Measurements from ENCODE around the gene UBAC2. TPM values are rescaled to one million over a fixed set of nuclear protein-coding genes. Genes with fewer than 3 reads are reported as not detected.

Gene UBAC2
- total RNA-seq, 2 donors from 2014 or later, result 76.7 to 80.3 TPM

- ATAC-seq (replicated peaks in 1 of 2), result no peak
- H3K9me3 Mint-ChIP-seq, result no peaks in the 10 kb centered on the region
- H3K27me3 Mint-ChIP-seq (ENCODE audit: low read depth), result no peaks in the 10 kb centered on the region
- H3K4me3 Mint-ChIP-seq, result peak overlapping the region; percentile 95 to 96
- H3K27ac Mint-ChIP-seq, result peak overlapping the region; percentile 95
- no peak for DNase-seq
- peaks cover 24 to 43% of the 10 kb centered on the region in 2 donors for H3K36me3 Mint-ChIP-seq (ENCODE audit: insufficient read depth in 2 of 2)
- peaks cover 77% of the 10 kb centered on the region for H3K4me1 Mint-ChIP-seq (ENCODE audit: low read depth)
Measured at GRCh38 chr13:99301913-99302636, 101.4 kb downstream of the UBAC2 start.

GRCh38 chr13:99302637-99303505, 102.2 kb downstream of the UBAC2 start:
- Mint-ChIP-seq H3K27ac (peak overlapping the region; percentile 96), H3K4me1 (ENCODE audit: low read depth) (peaks cover 76% of the 10 kb centered on the region), H3K4me3 (peak overlapping the region; percentile 95 to 96), H3K27me3 (ENCODE audit: low read depth) (no peaks in the 10 kb centered on the region), H3K36me3 (ENCODE audit: insufficient read depth in 2 of 2) (peaks cover 23 to 37% of the 10 kb centered on the region in 2 donors), H3K9me3 (no peaks in the 10 kb centered on the region)
- ATAC-seq (replicated peaks in 1 of 2), result no peak
- DNase-seq, result no peak

DNA sequence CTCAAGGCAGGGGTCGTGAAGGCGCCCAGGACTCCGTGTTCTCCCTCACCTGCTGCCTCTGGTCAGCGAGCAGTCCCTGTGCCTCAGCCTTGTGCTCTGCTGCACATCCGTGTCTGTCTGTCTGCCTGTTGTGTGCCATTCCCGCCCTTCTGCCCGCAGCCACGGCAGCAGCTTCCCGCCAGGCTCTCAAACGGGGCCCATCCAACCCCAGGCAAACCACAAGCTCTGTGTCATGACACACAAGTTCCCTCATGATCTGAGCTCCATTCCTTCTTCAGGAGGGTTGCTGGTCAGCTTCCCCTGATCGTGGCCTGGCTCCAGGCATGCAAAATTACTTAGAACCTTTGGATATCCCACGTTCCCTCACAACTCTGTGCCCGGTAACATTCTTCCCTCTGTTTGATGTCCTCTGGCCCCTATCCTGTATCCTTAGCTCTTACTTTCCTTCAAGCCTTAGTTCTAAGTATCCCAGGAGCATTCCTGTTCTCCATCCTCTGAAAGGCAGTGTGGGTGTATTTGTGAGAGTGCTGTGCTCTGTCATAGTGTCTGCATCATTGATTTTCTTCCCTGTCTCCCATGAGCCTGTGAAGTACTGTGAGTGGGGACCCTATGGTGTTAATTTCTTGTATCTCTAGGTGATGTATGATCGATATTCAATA, 103.3 kb downstream of the UBAC2 start:
- peak; percentile 57 to 74 for DNase-seq
- H3K27ac Mint-ChIP-seq, result peak overlapping the region; percentile 96
- H3K4me1 Mint-ChIP-seq (ENCODE audit: low read depth), result peaks cover 76% of the 10 kb centered on the region
- peaks cover 26 to 30% of the 10 kb centered on the region in 2 donors for H3K36me3 Mint-ChIP-seq (ENCODE audit: insufficient read depth in 2 of 2)
- ATAC-seq (replicated peaks in 1 of 2), result peak in 1 of 2 donors; percentile 10
- no peaks in the 10 kb centered on the region for H3K27me3 Mint-ChIP-seq (ENCODE audit: low read depth)
- peak overlapping the region; percentile 95 to 96 for H3K4me3 Mint-ChIP-seq
- no peaks in the 10 kb centered on the region for H3K9me3 Mint-ChIP-seq

DNA sequence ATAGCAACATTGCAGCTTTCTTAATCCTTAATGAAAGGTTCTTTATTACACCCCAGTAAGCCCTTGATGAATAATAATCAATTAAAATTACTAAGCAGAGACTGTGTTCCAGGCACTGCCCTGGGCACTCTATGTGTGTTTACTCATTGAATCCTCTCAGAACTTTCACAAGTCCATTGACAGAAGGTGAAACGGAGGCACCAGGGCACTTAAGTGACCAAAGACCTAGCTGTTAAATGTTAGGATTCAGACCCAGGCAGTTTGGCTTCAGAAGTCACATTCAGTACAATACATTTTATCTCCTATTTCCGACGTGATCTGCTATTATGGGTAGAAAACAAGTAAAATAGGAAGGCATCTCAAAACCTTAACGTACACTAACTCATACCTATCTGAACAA, 103.9 kb downstream of the UBAC2 start:
- ATAC-seq (replicated peaks in 1 of 2), result no peak
- H3K27me3 Mint-ChIP-seq (ENCODE audit: low read depth), result no peaks in the 10 kb centered on the region
- peak overlapping the region; percentile 96 for H3K27ac Mint-ChIP-seq
- DNase-seq, result no peak
- no peaks in the 10 kb centered on the region for H3K9me3 Mint-ChIP-seq
- peaks cover 77% of the 10 kb centered on the region for H3K4me1 Mint-ChIP-seq (ENCODE audit: low read depth)
- H3K36me3 Mint-ChIP-seq (ENCODE audit: insufficient read depth in 2 of 2), result peaks cover 26 to 33% of the 10 kb centered on the region in 2 donors
- H3K4me3 Mint-ChIP-seq, result peak overlapping the region; percentile 95 to 96

DNA sequence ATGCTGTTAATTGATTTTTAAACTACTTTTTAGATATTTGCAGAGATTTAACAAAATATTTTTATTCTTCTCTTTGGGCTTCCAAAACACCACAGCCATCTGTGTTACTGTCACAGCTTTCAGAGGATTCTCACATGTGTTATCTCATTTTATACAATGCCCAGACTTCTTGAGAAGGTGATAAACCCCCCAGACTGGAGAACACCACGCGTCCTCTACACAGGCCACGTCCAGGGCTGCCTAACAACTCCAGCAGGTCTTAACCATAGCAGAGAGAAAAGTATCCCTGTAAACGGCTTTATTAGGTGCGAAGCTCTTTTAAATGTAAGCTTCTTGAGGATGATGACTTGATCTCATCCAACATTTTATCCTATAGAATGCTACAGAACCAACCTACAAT, 104.5 kb downstream of the UBAC2 start:
- H3K4me3 Mint-ChIP-seq, result peak overlapping the region; percentile 95 to 96
- ATAC-seq (replicated peaks in 1 of 2) (no peak), DNase-seq (no peak)
- peak overlapping the region; percentile 82 for H3K27ac Mint-ChIP-seq
- H3K9me3 Mint-ChIP-seq, result no peaks in the 10 kb centered on the region
- H3K36me3 Mint-ChIP-seq (ENCODE audit: insufficient read depth in 2 of 2), result peaks cover 26 to 34% of the 10 kb centered on the region in 2 donors
- H3K27me3 Mint-ChIP-seq (ENCODE audit: low read depth), result no peaks in the 10 kb centered on the region
- H3K4me1 Mint-ChIP-seq (ENCODE audit: low read depth), result peaks cover 77% of the 10 kb centered on the region

- Mint-ChIP-seq H3K9me3 (no peaks in the 10 kb centered on the region), H3K27ac (peak overlapping the region; percentile 90), H3K4me3 (peak overlapping the region; percentile 95 to 96), H3K4me1 (ENCODE audit: low read depth) (peaks cover 77% of the 10 kb centered on the region), H3K27me3 (ENCODE audit: low read depth) (no peaks in the 10 kb centered on the region), H3K36me3 (ENCODE audit: insufficient read depth in 2 of 2) (peaks cover 26 to 34% of the 10 kb centered on the region in 2 donors)
- ATAC-seq (replicated peaks in 1 of 2), result no peak
- DNase-seq, result no peak
Measured at GRCh38 chr13:99305566-99305965, 104.9 kb downstream of the UBAC2 start.

DNA sequence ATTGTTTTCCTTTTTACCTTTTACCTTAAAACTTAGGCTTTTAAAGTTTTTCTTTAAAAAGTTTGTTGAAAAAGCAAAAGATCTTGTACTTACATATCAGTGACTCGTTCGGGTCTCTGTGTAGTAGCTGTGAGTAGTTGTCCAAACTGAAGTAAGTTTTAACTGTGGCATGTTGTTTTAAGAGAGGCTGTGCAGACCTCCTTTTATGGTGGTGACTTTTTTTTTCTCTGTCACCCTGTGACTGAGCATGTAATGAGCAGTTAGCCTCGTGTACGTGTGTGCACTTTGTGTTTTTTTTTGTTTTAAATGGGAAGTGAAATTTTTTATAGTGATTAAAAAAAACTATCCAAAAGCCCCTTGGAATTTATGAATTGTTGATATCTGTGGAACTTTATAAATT, 106.6 kb downstream of the UBAC2 start, which contains the start of gene GPR183:
Gene GPR183 (minus strand): TSS at position 153 of the 400 bp plus-strand sequence. CDS start 11,254 bp downstream, outside the sequence.
- Mint-ChIP-seq H3K9me3 (no peaks in the 10 kb centered on the region), H3K4me3 (peak within 1 kb of the TSS; percentile 95 to 96), H3K27me3 (ENCODE audit: low read depth) (no peaks in the 10 kb centered on the region), H3K36me3 (ENCODE audit: insufficient read depth in 2 of 2) (peaks cover 26 to 32% of the 10 kb centered on the region in 2 donors), H3K4me1 (ENCODE audit: low read depth) (peaks cover 83% of the 10 kb centered on the region), H3K27ac (peak within 1 kb of the TSS; percentile 98)
- ATAC-seq (replicated peaks in 1 of 2) (peak; percentile 48 to 63), DNase-seq (peak in 1 of 2 donors; percentile 45)

DNA sequence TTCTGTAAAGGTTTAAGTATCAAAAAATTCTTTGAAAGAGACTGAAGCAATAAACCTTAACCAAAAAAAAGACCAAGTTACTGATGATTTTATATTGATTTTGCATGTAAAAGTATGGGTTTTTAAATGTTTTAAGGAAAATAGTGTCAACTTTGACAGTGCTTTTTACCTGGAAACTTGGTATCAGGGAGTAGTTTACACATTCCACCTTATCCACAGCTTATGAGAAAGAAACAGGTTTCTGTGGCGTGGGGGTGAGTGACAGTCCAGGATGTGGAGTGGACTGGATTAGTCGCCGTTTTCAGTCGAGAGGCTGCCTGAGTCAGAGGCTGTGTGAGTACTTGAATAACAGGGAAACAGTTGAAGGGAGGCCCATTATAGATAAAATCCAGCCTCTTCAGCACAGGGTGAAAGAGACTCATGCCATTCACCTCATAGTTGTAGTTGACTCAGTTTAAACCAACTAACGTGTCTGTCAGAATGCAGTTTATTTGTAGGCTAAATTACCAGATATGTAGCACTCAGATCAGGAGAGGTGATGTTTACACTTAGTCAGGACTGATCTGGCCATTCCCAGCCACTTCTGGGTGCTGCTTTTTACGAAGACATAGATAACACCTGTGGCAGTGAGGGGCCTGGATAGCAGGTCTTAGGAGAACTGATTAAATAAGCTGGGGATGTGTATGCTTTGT, 107.1 kb downstream of the UBAC2 start:
- Mint-ChIP-seq H3K4me1 (ENCODE audit: low read depth) (peaks cover 83% of the 10 kb centered on the region), H3K27me3 (ENCODE audit: low read depth) (no peaks in the 10 kb centered on the region), H3K4me3 (peak overlapping the region; percentile 95 to 96), H3K36me3 (ENCODE audit: insufficient read depth in 2 of 2) (peaks cover 30 to 32% of the 10 kb centered on the region in 2 donors), H3K9me3 (no peaks in the 10 kb centered on the region), H3K27ac (peak overlapping the region; percentile 98)
- DNase-seq (peak; percentile 81 to 87), ATAC-seq (replicated peaks in 1 of 2) (peak; percentile 85 to 88)

GRCh38 chr13:99308471-99309087, 107.9 kb downstream of the UBAC2 start:
- Mint-ChIP-seq H3K4me3 (peak overlapping the region; percentile 95 to 96), H3K4me1 (ENCODE audit: low read depth) (peaks cover 83% of the 10 kb centered on the region), H3K9me3 (no peaks in the 10 kb centered on the region), H3K27ac (peak overlapping the region; percentile 98), H3K27me3 (ENCODE audit: low read depth) (no peaks in the 10 kb centered on the region), H3K36me3 (ENCODE audit: insufficient read depth in 2 of 2) (peaks cover 26 to 28% of the 10 kb centered on the region in 2 donors)
- no peak for ATAC-seq (replicated peaks in 1 of 2)
- no peak for DNase-seq

- DNase-seq, result no peak
- Mint-ChIP-seq H3K27ac (peak overlapping the region; percentile 98), H3K4me1 (ENCODE audit: low read depth) (peaks cover 83% of the 10 kb centered on the region), H3K27me3 (ENCODE audit: low read depth) (no peaks in the 10 kb centered on the region), H3K4me3 (peak overlapping the region; percentile 59 to 76), H3K36me3 (ENCODE audit: insufficient read depth in 2 of 2) (peaks cover 17 to 19% of the 10 kb centered on the region in 2 donors), H3K9me3 (no peaks in the 10 kb centered on the region)
- no peak for ATAC-seq (replicated peaks in 1 of 2)
Measured at GRCh38 chr13:99310382-99311031, 109.9 kb downstream of the UBAC2 start.

- Mint-ChIP-seq H3K27ac (peak overlapping the region; percentile 98), H3K36me3 (ENCODE audit: insufficient read depth in 2 of 2) (peaks cover 13 to 15% of the 10 kb centered on the region in 2 donors), H3K27me3 (ENCODE audit: low read depth) (no peaks in the 10 kb centered on the region), H3K9me3 (no peaks in the 10 kb centered on the region), H3K4me3 (peak overlapping the region; percentile 49 to 76), H3K4me1 (ENCODE audit: low read depth) (peaks cover 90% of the 10 kb centered on the region)
- DNase-seq, result peak; percentile 34 to 51
- ATAC-seq (replicated peaks in 1 of 2), result no peak
Measured at GRCh38 chr13:99311137-99311536, 110.5 kb downstream of the UBAC2 start.
